Measurements from ENCODE around the gene PRR19.

Gene PRR19

DNA sequence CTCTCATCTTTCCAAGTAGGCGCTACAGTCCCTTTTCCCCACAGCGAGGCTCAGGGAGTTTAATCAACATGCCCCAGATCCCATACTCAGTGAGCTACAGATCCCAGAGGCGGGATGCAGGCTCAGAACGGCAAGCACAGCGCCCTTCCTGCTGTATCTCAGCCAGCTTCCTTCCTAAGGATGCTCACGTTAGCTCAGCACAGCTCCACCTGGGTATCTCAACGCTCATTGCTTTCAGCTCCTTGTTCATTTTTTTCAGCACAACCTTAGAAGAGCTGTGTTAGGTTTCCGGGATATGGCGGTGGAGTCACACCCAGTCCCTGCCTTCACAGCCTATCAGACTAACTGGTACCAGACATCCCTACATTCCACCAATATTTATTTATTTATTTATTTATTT lies 20.4 kb downstream of the PRR19 start:
- Histone ChIP-seq H3K9me3 (ENCODE audit: low read length) (no peaks in the 10 kb centered on the region), H3F3A (ENCODE audit: insufficient read depth, low read length) (no peaks in the 10 kb centered on the region), H3K36me3 (ENCODE audit: insufficient read depth, low read length) (no peaks in the 10 kb centered on the region), H3K9me2 (ENCODE audit: low read depth, low read length) (no peaks in the 10 kb centered on the region), H4K20me1 (ENCODE audit: insufficient read depth, low read length) (no peaks in the 10 kb centered on the region), H3K4me2 (ENCODE audit: low read length) (no peak overlapping the region), H2AFZ (ENCODE audit: low read length) (no peak overlapping the region), H3K4me1 (ENCODE audit: insufficient read depth, low read length, severe bottlenecking) (peaks cover 34% of the 10 kb centered on the region), H3K27me3 (ENCODE audit: insufficient read depth, low read length) (no peaks in the 10 kb centered on the region), H3K27ac (ENCODE audit: low read depth, low read length, poor library complexity, severe bottlenecking) (no peak overlapping the region), H3K9ac (ENCODE audit: low read length) (no peak overlapping the region), H3K4me3 (ENCODE audit: low read depth, low read length, poor library complexity, severe bottlenecking) (no peak overlapping the region), H3K79me2 (ENCODE audit: insufficient read depth, low read length) (no peaks in the 10 kb centered on the region)
- TF ChIP-seq, protein P1, sequence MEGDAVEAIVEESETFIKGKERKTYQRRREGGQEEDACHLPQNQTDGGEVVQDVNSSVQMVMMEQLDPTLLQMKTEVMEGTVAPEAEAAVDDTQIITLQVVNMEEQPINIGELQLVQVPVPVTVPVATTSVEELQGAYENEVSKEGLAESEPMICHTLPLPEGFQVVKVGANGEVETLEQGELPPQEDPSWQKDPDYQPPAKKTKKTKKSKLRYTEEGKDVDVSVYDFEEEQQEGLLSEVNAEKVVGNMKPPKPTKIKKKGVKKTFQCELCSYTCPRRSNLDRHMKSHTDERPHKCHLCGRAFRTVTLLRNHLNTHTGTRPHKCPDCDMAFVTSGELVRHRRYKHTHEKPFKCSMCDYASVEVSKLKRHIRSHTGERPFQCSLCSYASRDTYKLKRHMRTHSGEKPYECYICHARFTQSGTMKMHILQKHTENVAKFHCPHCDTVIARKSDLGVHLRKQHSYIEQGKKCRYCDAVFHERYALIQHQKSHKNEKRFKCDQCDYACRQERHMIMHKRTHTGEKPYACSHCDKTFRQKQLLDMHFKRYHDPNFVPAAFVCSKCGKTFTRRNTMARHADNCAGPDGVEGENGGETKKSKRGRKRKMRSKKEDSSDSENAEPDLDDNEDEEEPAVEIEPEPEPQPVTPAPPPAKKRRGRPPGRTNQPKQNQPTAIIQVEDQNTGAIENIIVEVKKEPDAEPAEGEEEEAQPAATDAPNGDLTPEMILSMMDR (IDR thresholded peaks at IDR 0.05; ENCODE audit: low read length), result no peak
- no peak for TF ChIP-seq EZH2 (IDR thresholded peaks at IDR 0.05; ENCODE audit: borderline replicate concordance, low read length)

DNA sequence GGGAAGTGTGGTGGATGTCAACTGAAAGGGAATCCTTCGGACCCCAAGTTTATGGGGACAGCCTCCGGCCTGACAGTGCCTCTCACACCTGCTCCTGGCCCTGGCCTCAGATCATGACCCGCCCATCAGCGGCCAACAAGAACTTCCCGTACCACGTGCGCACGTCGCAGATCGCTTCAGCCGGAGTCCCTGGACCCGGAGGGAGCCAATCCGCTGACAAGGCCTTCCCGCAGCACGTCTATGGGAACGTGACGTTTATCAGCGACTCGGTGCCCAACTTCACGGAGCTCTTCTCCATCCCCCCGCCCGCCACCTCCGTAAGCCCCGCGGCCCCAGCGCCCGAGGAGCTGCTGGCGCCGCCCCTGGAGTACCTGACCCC lies 21.5 kb downstream of the PRR19 start:
- Histone ChIP-seq H3K27me3 (ENCODE audit: insufficient read depth, low read length) (no peaks in the 10 kb centered on the region), H4K20me1 (ENCODE audit: insufficient read depth, low read length) (no peaks in the 10 kb centered on the region), H3K9ac (ENCODE audit: low read length) (no peak overlapping the region), H3K4me3 (ENCODE audit: low read depth, low read length, poor library complexity, severe bottlenecking) (no peak overlapping the region), H3F3A (ENCODE audit: insufficient read depth, low read length) (no peaks in the 10 kb centered on the region), H3K9me3 (ENCODE audit: low read length) (no peaks in the 10 kb centered on the region), H3K4me1 (ENCODE audit: insufficient read depth, low read length, severe bottlenecking) (peaks cover 29% of the 10 kb centered on the region), H3K4me2 (ENCODE audit: low read length) (no peak overlapping the region), H3K79me2 (ENCODE audit: insufficient read depth, low read length) (no peaks in the 10 kb centered on the region), H3K27ac (ENCODE audit: low read depth, low read length, poor library complexity, severe bottlenecking) (no peak overlapping the region), H3K9me2 (ENCODE audit: low read depth, low read length) (no peaks in the 10 kb centered on the region), H2AFZ (ENCODE audit: low read length) (no peak overlapping the region), H3K36me3 (ENCODE audit: insufficient read depth, low read length) (no peaks in the 10 kb centered on the region)
- TF ChIP-seq, protein P1 (IDR thresholded peaks at IDR 0.05; ENCODE audit: low read length), result no peak

DNA sequence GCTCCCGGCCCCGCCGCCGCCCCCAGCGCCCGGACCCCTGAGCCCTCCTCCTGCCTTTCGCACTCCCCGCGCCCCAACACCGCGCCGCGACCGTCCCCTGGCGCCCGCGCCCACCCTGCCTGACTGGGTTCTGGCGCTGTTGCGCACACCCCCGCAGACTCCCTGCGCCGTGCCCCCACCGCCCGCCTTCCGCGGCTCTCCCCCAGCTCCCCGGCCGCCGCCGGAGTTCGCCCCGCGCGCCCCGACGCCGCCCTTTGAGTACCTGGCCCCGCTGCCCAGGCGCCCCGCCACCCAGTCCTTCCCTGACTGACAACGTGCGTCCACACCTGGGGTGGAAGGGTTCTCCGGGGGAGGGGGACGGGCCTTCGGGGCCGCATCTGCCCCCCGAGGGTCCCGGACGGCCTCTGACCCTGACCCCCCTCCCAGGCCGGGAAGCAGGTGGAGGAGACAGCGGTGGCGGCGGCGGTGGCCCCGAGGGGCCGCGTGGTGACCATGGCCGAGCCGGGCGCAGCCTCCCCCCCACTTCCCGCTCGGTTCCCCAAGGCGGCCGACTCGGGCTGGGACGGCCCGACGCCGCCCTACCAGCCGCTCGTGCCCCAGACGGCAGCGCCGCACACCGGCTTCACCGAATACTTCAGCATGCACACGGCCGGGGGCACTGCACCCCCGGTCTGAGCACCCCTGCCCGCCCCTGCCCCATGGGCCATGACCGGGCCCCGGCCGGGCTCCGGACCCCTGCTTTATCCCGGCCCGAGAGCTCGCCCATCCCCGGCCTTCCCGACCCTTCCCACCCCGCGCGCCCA lies 22.1 kb downstream of the PRR19 start:
- H2AFZ ChIP-seq (ENCODE audit: low read length), result no peak overlapping the region
- no peaks in the 10 kb centered on the region for H3K36me3 ChIP-seq (ENCODE audit: insufficient read depth, low read length)
- H4K20me1 ChIP-seq (ENCODE audit: insufficient read depth, low read length), result no peaks in the 10 kb centered on the region
- no peaks in the 10 kb centered on the region for H3K9me2 ChIP-seq (ENCODE audit: low read depth, low read length)
- peaks cover 30% of the 10 kb centered on the region for H3K4me1 ChIP-seq (ENCODE audit: insufficient read depth, low read length, severe bottlenecking)
- peak overlapping the region; percentile 62 for H3K4me3 ChIP-seq (ENCODE audit: low read depth, low read length, poor library complexity, severe bottlenecking)
- no peaks in the 10 kb centered on the region for H3F3A ChIP-seq (ENCODE audit: insufficient read depth, low read length)
- no peaks in the 10 kb centered on the region for H3K9me3 ChIP-seq (ENCODE audit: low read length)
- H3K27ac ChIP-seq (ENCODE audit: low read depth, low read length, poor library complexity, severe bottlenecking), result no peak overlapping the region
- TF ChIP-seq, protein P1 (IDR thresholded peaks at IDR 0.05; ENCODE audit: low read length), result no peak
- TF ChIP-seq EZH2 (IDR thresholded peaks at IDR 0.05; ENCODE audit: borderline replicate concordance, low read length), result no peak
- H3K4me2 ChIP-seq (ENCODE audit: low read length), result peak overlapping the region; percentile 81
- peak overlapping the region; percentile 67; the same call in 1 of the 2 replicates for H3K9ac ChIP-seq (ENCODE audit: low read length)
- no peaks in the 10 kb centered on the region for H3K79me2 ChIP-seq (ENCODE audit: insufficient read depth, low read length)
- H3K27me3 ChIP-seq (ENCODE audit: insufficient read depth, low read length), result no peaks in the 10 kb centered on the region
